Activated CD4-positive, alpha-beta T cell treated with anti-CD3 and anti-CD28 coated beads for 48 hours (primary cell): ENCODE measurements around the gene SARNP.

Source experiments
- DNase-seq: peaks from one replicate; pipeline ENCODE4 v3.0.0-alpha.2; 2020

Gene SARNP

GRCh38 chr12:55739025-55739378, 78.5 kb downstream of the SARNP start:
- DNase-seq: no peak

DNA sequence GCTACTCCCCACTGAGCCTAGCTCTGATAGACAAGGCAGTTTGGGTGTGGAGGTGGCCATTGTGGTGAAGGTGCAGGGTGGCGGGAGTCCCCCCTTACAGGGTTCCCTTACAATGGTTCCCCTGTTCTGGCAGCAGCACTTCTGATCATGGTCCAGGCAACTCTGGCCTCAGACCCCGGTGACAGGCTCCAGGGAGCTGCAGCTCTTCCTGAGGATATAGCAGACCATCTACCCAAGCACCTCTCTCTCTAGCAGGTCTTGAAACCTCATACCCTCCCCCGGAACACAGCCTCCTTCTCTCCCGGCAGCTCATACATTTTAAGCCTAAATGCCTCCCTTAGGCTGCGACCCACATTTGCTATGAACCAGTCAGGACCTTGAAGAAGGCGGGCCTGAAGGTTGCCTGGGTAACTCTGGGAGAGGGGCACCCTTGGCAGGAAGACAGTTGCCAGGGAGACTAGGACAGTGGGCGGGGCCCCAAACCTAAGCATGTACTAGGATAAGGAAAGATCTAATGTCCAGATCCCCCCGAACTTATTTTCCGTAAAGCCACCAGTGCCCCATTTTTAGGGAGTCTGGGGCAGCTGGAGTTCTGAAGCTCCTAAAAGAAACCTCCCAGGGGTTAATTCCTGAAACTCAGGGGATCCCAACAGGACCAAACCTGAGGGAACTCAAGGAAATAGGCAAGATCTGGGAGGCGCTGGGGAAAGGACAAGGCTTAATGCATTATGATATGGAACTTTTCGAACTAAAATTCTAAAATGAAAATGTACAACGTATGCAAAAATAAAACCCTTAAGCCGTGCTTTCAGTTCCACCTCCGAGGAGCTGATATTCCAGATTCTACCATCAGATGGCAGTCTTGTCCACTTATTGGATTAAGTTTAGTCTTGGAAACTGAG, 79.2 kb downstream of the SARNP start:
- peak; percentile 86 for DNase-seq

DNA sequence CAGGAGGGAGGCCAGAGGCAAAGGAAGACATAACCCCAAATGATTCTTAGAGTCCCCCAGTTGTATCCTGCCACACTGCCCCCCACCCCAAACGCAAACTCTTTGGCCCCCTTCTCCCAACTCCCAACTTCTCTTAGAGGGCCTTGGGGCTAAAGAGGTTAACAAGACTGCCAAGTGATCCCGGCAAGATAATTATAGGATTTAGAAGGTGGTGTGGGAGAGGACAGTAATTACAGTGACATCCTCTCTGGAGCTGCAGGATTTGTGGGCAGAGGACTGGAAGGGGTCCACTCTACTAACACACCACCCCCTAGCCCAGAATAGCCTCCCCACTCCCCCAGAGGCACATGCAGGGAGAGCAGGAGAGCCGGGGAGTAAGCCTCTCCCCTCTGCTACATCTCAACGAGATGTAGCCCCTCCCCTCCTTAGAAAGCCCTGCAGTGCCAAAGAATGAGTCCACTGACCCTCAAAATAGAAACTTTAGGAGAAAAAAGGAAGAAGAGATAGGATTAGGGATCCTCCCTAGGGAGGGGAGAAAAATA, 79.9 kb downstream of the SARNP start:
- DNase-seq: no peak

DNA sequence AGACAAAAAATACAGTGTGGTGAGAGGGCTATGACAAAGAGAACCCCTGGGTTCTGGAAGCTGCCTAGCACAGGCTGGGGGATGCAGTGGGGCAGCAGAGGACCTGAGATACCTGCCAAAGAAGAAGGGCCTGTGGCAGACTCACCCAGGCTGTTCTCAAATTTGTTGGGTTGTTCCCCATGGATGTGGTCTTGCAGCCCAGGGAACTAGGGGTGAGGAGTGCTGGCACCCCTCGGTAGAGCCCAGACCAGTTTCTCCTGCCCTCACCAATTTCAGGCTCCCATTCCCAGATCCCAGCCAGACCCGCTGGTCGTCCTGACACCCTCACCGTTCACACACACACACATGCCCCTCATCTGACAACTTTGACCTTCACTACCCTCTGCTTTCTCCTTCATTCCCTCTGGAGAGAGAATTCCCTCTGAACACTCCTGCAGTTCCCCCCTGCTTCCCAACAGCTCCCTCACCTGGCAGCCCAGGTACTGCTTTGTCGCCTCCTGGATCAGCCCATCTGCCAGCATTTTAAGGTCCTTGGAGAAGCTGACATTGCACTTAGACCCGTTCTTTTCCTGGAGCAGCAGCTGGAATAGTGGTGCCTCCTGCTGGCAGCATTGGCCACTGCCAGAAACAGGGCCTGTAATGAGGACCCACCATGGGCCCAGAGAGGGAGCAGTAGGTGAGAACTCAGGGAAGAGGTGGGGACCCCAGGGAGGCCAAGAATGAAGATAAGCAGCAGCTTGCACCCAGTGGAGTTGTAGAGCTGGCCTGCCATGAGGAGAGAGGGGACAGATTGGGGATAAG, 80.5 kb downstream of the SARNP start:
- DNase-seq: peak; percentile 76

GRCh38 chr12:55736076-55736475, 81.4 kb downstream of the SARNP start:
- no peak for DNase-seq

DNA sequence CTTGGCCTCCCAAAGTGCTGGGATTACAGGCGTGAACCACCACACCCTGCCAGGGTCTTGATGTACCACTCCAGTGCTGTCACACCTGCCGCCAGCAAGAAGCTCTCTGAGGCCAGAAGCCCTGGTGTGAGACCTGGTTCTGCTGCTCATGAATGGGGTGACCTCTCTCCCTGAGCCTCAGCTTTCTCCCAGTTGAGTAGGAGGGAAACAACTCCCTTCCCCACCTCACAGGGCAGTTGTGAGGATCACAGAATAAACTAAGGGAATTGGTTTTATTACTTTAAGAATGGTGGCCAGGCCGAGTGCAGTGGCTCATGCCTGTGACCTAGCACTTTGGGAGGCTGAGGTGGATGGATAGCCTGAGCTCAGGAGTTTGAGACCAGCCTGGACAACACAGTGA, 82.9 kb downstream of the SARNP start:
- no peak for DNase-seq

GRCh38 chr12:55733858-55734257, 83.7 kb downstream of the SARNP start:
- DNase-seq: no peak

GRCh38 chr12:55733021-55733555, 84.4 kb downstream of the SARNP start:
- no peak for DNase-seq

DNA sequence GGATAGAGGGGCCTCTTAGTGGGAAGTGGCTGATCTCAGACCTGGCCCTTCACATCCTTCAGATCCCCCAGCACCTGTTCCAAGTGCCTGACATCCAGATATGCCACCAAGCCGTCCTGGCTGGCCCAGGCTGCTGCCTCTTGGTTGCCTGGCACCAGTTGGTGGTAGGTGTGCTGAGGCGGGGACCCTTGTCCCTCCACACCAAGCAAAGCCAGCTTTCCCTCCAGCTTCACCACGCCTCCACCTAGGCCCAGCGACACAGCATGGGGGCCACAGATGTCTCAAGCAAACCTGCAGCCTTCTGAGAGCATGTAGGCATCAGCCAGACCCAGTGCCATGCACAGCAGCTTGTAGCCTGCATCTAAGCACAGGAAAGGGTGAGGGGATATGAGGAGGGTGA, 85.2 kb downstream of the SARNP start:
- DNase-seq: no peak

DNA sequence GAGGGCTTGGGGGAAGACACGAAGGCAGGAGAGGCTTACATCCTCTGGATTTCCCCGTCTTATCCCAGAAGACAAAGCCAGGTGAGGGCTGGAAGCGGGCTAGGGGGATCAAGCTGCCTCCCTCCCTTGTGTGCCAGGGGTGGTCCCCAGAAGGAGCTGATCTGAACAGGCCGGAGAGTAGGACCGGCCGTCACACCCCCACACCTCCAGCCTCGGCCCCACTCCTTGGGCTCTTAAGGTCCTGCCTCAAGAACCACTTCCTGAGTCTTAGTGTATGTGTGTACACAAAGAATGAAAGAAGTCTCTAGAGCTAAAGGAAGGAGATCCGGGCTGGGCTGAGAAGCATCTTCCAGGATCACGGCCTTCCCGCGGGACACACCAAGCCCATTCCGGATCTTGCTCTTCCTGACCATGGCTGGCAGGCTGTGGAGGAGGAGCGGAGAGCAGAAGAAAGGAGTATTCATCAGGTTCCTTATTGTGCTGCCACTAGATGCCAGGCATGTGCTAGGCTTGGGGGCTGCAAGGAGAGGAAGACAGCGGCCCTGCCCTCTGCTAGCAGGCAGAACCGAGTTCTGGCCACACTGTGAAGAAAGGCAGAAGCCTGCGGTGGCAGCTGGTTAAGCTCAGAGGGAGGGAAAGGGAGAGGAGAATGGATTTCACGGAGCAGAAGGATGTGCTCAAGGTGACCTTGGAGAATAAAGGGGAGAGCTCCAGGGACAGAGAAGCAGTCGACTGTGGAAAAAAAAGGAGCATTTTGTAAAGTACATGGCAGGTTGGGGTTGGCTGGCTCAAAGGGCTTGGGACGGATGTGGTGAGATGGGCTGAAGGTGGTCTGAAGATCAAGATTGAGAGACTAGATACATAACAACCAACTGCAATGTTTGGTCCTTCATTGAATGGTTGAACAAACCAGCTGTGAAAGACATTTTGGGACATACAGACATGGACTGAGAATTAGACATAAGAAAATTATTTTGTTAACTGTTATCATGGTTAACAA, 87.4 kb downstream of the SARNP start:
- DNase-seq: peak; percentile 43

DNA sequence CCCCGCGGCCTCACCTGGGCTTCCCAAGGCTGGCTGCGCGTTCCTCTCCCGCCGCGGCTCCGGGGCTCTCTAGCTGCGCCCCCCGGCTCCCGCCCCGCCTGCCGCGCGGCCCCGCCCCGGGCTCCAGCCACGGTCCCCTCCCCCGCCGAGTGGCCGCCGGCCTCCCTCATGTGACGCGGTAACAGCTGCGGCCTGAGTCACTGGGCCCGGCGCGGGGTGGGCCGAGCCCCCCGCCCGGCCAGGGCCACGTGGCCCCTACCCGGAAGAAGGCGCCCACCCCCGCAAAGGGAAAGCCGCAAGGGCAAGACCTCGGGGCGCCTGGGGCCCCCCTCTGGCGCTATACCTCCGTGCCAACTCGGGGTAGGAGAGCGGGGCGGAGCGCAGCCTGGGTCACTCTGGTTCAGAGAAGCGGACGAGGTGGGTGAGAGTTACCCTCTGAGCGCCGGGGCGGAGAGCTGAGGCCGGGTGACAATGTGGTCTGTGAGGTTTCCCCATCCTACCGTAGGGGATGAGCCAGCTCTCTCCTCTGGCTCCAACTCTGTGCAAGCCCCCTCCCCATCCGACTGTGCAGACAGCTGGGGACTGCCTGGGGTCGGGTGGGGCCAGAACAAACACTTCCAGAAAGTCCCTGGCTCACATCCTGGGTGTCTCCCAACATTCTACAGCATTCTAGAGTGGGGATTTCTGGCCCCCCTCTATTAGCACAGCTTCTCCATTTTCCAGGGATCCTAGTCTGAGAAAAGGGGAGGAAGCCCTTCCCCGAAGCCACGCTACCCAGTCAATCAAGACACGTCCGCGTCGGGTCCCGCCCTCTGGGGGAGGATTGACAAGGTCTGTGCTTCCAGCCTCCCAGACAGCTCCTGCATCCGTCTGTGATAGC, 88.3 kb downstream of the SARNP start, which contains the start of gene CD63:
Gene CD63, minus strand, starts transcription at position 71 of the 880 bp plus-strand sequence. CDS start 668 bp downstream, outside the sequence.
- peak; percentile 83 for DNase-seq

- DNase-seq: no peak
These were observed 89.2 kb downstream of the SARNP start for GRCh38 chr12:55728186-55728938.

GRCh38 chr12:55727643-55728185, 89.8 kb downstream of the SARNP start:
- DNase-seq: no peak

GRCh38 chr12:55726971-55727370, 90.6 kb downstream of the SARNP start:
- DNase-seq: no peak

GRCh38 chr12:55725556-55725955, 92.0 kb downstream of the SARNP start:
- DNase-seq: no peak

GRCh38 chr12:55724940-55725309, 92.6 kb downstream of the SARNP start:
- no peak for DNase-seq

DNA sequence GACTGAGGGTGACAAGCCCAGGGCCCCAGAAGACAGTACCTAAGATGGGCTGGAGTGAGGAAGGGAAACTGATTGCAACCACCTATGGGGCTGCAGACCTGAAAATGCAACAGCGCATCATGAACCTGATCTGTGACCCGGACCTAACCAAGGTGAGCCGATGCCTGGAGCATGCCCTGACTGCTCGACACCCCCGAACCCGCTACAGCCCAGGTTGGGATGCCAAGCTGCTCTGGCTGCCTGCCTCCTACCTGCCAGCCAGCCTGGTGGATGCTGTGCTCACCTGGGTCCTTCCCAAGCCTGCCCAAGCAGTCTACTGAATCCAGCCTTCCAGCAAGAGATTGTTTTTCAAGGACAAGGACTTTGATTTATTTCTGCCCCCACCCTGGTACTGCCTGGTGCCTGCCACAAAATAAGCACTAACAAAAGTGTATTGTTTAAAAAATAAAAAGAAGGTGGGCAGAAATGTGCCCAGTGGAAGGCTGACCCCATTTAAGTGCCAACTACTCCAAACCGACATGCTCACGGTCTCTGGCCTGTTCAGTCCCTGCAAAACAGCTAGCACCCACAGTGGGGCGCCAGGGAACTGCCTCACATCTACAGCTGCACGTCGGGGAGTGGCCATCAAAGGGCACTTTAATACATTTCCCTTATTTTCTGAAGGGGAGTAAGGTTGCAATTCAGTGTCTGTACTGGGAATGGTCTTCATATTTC, 93.1 kb downstream of the SARNP start:
- DNase-seq: peak; percentile 82

- no peak for DNase-seq
These were observed 93.9 kb downstream of the SARNP start for GRCh38 chr12:55723516-55724225.

GRCh38 chr12:55722948-55723347, 94.6 kb downstream of the SARNP start:
- DNase-seq: no peak
